ENCODE data around the gene SLC22A2.

DNA sequence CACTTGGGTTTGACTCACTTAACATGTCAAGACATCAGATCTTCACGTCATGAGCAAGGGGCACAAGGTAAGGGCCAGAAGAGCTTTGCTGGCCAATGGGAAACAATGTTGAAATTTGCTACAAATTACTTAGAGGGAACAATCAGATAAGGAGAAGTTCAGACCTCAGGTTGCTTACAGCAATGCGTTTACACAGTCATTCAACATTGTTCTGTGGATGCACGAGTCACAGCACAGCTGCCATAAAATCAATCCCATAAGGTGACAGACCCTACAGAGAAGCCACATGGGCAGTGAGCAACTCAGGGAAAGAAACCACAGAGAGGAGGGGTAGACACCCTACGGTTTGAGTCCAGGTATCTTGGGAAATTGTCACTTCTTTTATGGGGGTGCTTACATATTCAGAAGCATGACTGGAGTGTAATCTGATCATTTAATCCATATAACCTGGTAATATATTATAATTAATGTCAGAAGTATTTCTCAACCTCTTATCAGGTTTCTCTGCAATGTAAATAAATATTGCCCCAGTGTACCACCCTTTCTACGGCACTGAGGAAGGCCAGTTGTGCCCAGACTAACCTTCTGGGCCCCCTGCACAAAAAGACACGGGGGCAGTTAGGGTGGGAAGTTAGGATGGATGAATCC lies 2.3 kb upstream of the SLC22A2 start:
- TF ChIP-seq, protein P1, sequence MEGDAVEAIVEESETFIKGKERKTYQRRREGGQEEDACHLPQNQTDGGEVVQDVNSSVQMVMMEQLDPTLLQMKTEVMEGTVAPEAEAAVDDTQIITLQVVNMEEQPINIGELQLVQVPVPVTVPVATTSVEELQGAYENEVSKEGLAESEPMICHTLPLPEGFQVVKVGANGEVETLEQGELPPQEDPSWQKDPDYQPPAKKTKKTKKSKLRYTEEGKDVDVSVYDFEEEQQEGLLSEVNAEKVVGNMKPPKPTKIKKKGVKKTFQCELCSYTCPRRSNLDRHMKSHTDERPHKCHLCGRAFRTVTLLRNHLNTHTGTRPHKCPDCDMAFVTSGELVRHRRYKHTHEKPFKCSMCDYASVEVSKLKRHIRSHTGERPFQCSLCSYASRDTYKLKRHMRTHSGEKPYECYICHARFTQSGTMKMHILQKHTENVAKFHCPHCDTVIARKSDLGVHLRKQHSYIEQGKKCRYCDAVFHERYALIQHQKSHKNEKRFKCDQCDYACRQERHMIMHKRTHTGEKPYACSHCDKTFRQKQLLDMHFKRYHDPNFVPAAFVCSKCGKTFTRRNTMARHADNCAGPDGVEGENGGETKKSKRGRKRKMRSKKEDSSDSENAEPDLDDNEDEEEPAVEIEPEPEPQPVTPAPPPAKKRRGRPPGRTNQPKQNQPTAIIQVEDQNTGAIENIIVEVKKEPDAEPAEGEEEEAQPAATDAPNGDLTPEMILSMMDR (IDR thresholded peaks at IDR 0.05): no peak
- TF ChIP-seq POLR2AphosphoS5 (IDR thresholded peaks at IDR 0.05): no peak
- no peak for TF ChIP-seq POLR2A (IDR thresholded peaks at IDR 0.05)
